K562 (cell line): ENCODE results near the gene UGT2B7. TPM values are rescaled to one million over a fixed set of nuclear protein-coding genes. Genes with fewer than 3 reads are reported as not detected.

ENCODE experiments used
- ATAC-seq: fragments of 200-7000 bp; cut with Tn5 transposase; 3 replicates; pipeline ENCODE4 v1.9.1; 2020; ENCODE audit warnings: moderate library complexity
- BruUV-seq: library from RNA; stranded (reverse); fragments of 400-500 nt; replicated peaks from 2 replicates; lab custom pipeline; 2021; lab: Mats Ljungman, UMichigan
- CTCF ChIA-PET: fragments of 300-600 bp; formaldehyde crosslinking; extraction: SDS; loops from one replicate; lab custom pipeline; 2021; ENCODE audit warnings: low intra/inter-chr PET ratio; lab: Yijun Ruan, JAX
- POLR2A ChIA-PET: fragments of 300-600, 350-650 bp; sonication (Branson Sonifier 250); formaldehyde crosslinking; extraction: SDS; loops from one replicate; lab custom pipeline; 2021; ENCODE audit warnings: antibody characterized with exemption, inconsistent platforms; lab: Yijun Ruan, JAX
- DNase-seq, 4 experiments: peaks; one replicate each; pipeline versions ENCODE4 v3.0.0 to v3.0.0-alpha.2; 2011 to 2018; ENCODE audit warnings: low spot score in 3 of 4, mixed read lengths in 3 of 4; ENCODE audit errors: extremely low read depth in 1 of 4
- FAIRE-seq: peaks from 2 replicates; lab custom pipeline; 2011; peaks lifted over from hg19 to GRCh38; lab: Jason Lieb, UNC
- H2AFZ ChIP-seq: 2 replicates; pipeline ENCODE4 v1.6.0; 2011; ENCODE audit warnings: low read depth, low read length, control low read depth, inconsistent platforms
- H3K27ac ChIP-seq: fragments of 200-600 bp; 3 replicates; pipeline ENCODE4 v1.8.0; 2011; ENCODE audit warnings: low read depth, mild to moderate bottlenecking, control low read depth, inconsistent platforms, low read length, moderate library complexity, mixed read lengths; ENCODE audit errors: extremely low read depth
- H3K27me3 ChIP-seq, 2 experiments: fragments of 300-600 bp in 1 of 2; 2 replicates in 1 of 2; 3 replicates in 1 of 2; pipeline versions ENCODE4 v1.6.0 to v1.8.0; 2011; ENCODE audit warnings: inconsistent platforms in 2 of 2, low read length in 2 of 2, mild to moderate bottlenecking in 1 of 2, mixed read lengths in 1 of 2, moderate library complexity in 1 of 2; ENCODE audit not compliant: control insufficient read depth in 2 of 2, insufficient read depth in 2 of 2
- H3K36me3 ChIP-seq: fragments of 300-600 bp; 3 replicates; pipeline ENCODE4 v1.8.0; 2011; ENCODE audit warnings: mild to moderate bottlenecking, low read length, inconsistent platforms; ENCODE audit not compliant: control insufficient read depth, insufficient read depth
- H3K4me1 ChIP-seq, 2 experiments: fragments of 200-600 bp in 1 of 2; replicated peaks in 1 of 2; 2 replicates in 1 of 2; 3 replicates in 1 of 2; pipeline versions ENCODE4 v1.5.1 to v1.8.0; 2011; ENCODE audit warnings: inconsistent platforms in 2 of 2, low read length in 2 of 2, mild to moderate bottlenecking in 1 of 2, mixed read lengths in 1 of 2, moderate library complexity in 1 of 2; ENCODE audit not compliant: control insufficient read depth in 2 of 2, insufficient read depth in 2 of 2
- H3K4me2 ChIP-seq: 2 replicates; pipeline ENCODE4 v1.6.1; 2011; ENCODE audit warnings: low read length, control low read depth, inconsistent platforms, mixed read lengths; ENCODE audit not compliant: insufficient read depth
- H3K4me3 ChIP-seq: fragments of 200-600 bp; sonication (generic), shearing (Covaris generic); 2 replicates; pipeline ENCODE4 v1.5.1; 2016; ENCODE audit warnings: control low read depth, inconsistent platforms
- H3K79me2 ChIP-seq: fragments of 200-600 bp; 3 replicates; pipeline ENCODE4 v1.8.0; 2011; ENCODE audit warnings: low read length, inconsistent platforms; ENCODE audit not compliant: control insufficient read depth, insufficient read depth
- H3K9ac ChIP-seq, 2 experiments: 2 replicates each; pipeline versions ENCODE4 v1.6.0 to v1.6.1; 2011; ENCODE audit warnings: low read depth in 2 of 2, low read length in 2 of 2, control low read depth in 1 of 2, inconsistent platforms in 1 of 2, mild to moderate bottlenecking in 1 of 2, mixed read lengths in 1 of 2; ENCODE audit not compliant: insufficient read depth in 1 of 2
- H3K9me1 ChIP-seq: one replicate; pipeline ENCODE4 v1.6.0; 2011; ENCODE audit warnings: inconsistent platforms, mild to moderate bottlenecking, low read length, moderate library complexity; ENCODE audit not compliant: control insufficient read depth, insufficient read depth
- H3K9me3 ChIP-seq: replicated peaks from 2 replicates; pipeline ENCODE4 v1.5.1; 2011; ENCODE audit warnings: low read depth, low read length, inconsistent platforms; ENCODE audit not compliant: control insufficient read depth, insufficient read depth
- H4K20me1 ChIP-seq: replicated peaks from 2 replicates; pipeline ENCODE4 v1.6.1; 2011; ENCODE audit warnings: low read length, inconsistent platforms, mixed read lengths; ENCODE audit not compliant: control insufficient read depth, insufficient read depth
- ATF4 ChIP-seq: fragments of 450-650 bp; formaldehyde crosslinking; IDR thresholded peaks from 2 replicates; pipeline ENCODE4 v1.4.0; 2022; ENCODE audit warnings: mild to moderate bottlenecking, moderate library complexity
- E2F4 ChIP-seq: sonication (generic); formaldehyde crosslinking; IDR thresholded peaks from 2 replicates; pipeline ENCODE4 v1.8.0; 2022; ENCODE audit warnings: mild to moderate bottlenecking, low read depth, missing genetic modification reagents
- ILK ChIP-seq: fragments of 450-650 bp; IDR thresholded peaks from 2 replicates; pipeline ENCODE4 v1.6.1; 2016; ENCODE audit warnings: missing genetic modification characterization, low read depth, mild to moderate bottlenecking, missing compliant biosample characterization, moderate library complexity, borderline replicate concordance
- NELFE ChIP-seq: IDR thresholded peaks from 2 replicates; pipeline ENCODE4 v1.6.1; 2011; ENCODE audit warnings: mild to moderate bottlenecking; ENCODE audit not compliant: insufficient read depth, insufficient read length
- NFATC3 ChIP-seq: fragments of 450-650 bp; IDR thresholded peaks from 2 replicates; pipeline ENCODE4 v1.6.1; 2017; ENCODE audit warnings: mild to moderate bottlenecking
- POLR2H ChIP-seq: IDR thresholded peaks from 2 replicates; pipeline ENCODE4 v1.6.1; 2016; ENCODE audit warnings: missing genetic modification characterization, low read depth, mild to moderate bottlenecking, control low read depth, missing compliant biosample characterization, moderate library complexity
- RBM25 ChIP-seq: fragments of 200-400 bp; formaldehyde crosslinking; IDR thresholded peaks from 2 replicates; pipeline ENCODE4 v1.6.1; 2018; ENCODE audit warnings: low read length, low read depth, moderate library complexity; ENCODE audit not compliant: severe bottlenecking
- SRSF9 ChIP-seq: fragments of 200-400 bp; formaldehyde crosslinking; IDR thresholded peaks from 2 replicates; pipeline ENCODE4 v1.6.1; 2017; ENCODE audit warnings: low read depth, low read length, borderline replicate concordance
- SUPT5H ChIP-seq: fragments of 450-650 bp; IDR thresholded peaks from 2 replicates; pipeline ENCODE4 v1.6.1; 2016
- ZBTB17 ChIP-seq: fragments of 450-650 bp; formaldehyde crosslinking; IDR thresholded peaks from 2 replicates; pipeline ENCODE4 v1.4.0; 2020; ENCODE audit warnings: mild to moderate bottlenecking
- ZNF57 ChIP-seq: fragments of 450-650 bp; formaldehyde crosslinking; IDR thresholded peaks from 2 replicates; pipeline ENCODE4 v1.4.0; 2020; ENCODE audit warnings: mild to moderate bottlenecking, moderate library complexity
- WGBS: fragments of 100-300 bp; shearing (Covaris generic); methylation state at CpG from one replicate; pipeline ENCODE4 v1.1.6; 2016; ENCODE audit warnings: low coverage, mixed read lengths; ENCODE audit not compliant: insufficient coverage; ENCODE audit errors: missing lambda C conversion rate; 5-methylcytosine and 5-hydroxymethylcytosine counted together
- in situ Hi-C: fragments of 300-500 bp; cut with MboI; formaldehyde crosslinking; loops from 4 replicates; pipeline ENCODE4 v1.15.0; 2018; ENCODE audit warnings: inconsistent platforms, mixed read lengths
- intact Hi-C: fragments of 100-400 bp; cut with micrococcal nuclease; formaldehyde crosslinking; loops from 2 replicates; pipeline ENCODE4 v1.14.2; 2022
- polyA plus RNA-seq, 8 experiments: library from polyadenylated mRNA; depleted of rRNA in 4 of 8; stranded (reverse) in 5 of 8; unstranded in 3 of 8; fragments of >200 nt; fragmentation: Nextera tagmentation in 2 of 8; fragmentation: Illumina TruSeq in 1 of 8; extraction: Ambion mirVana in 2 of 8; extraction: Trizol in 1 of 8; gene quantifications; 2 replicates each; pipeline versions ENCODE4 v1.2.1 to v1.2.3, GENCODE V29; 2011 to 2014; ENCODE audit warnings: inconsistent platforms in 1 of 8, missing spikeins in 1 of 8
- total RNA-seq, 7 experiments: library from RNA; depleted of rRNA in 6 of 7; stranded (reverse); fragments of >200 nt in 6 of 7; fragmentation: Illumina TruSeq in 2 of 7; extraction: Trizol in 2 of 7; gene quantifications; 2 replicates each; pipeline versions ENCODE4 v1.2.1 to v1.2.3, GENCODE V29; 2011 to 2021; ENCODE audit warnings: low replicate concordance in 1 of 7

The UGT2B7 gene
- total and polyA plus RNA-seq, 9 of the 15 experiments (the other 6 are each of a cell fraction or from before 2014, with no cell fraction given): 0.04 to 0.18 (median 0.14) TPM; not detected in 5

GRCh38 chr4:69071286-69071685 lies 25.0 kb upstream of the UGT2B7 start:
- WGBS: 4% methylated on average over 1 of the region's 1 CpG
- Histone ChIP-seq H4K20me1 (no peaks in the 10 kb centered on the region), H3K4me3 (no peak overlapping the region), H3K79me2 (no peaks in the 10 kb centered on the region), H3K36me3 (no peaks in the 10 kb centered on the region), H3K4me2 (no peak overlapping the region), H3K27ac (no peak overlapping the region), H3K27me3 (no peaks in the 10 kb centered on the region), H3K9me1 (no peaks in the 10 kb centered on the region), H3K4me1 (no peaks in the 10 kb centered on the region), H3K9ac (no peak overlapping the region), H2AFZ (no peak overlapping the region), H3K9me3 (no peaks in the 10 kb centered on the region)
- no TSS peak for BruUV-seq
- in situ Hi-C loops: no loop called here
- TF ChIP-seq SRSF9: no peak
- TF ChIP-seq SUPT5H: no peak
- no peak for TF ChIP-seq NELFE
- TF ChIP-seq NFATC3: no peak
- TF ChIP-seq ILK (tag): no peak
- no peak for TF ChIP-seq ATF4 (CRISPR knock-in tag)
- no peak for TF ChIP-seq ZNF57 (CRISPR knock-in tag)
- no peak for TF ChIP-seq POLR2H (tag)
- TF ChIP-seq E2F4 (CRISPR knock-in tag): no peak
- no peak for TF ChIP-seq RBM25
- TF ChIP-seq ZBTB17 (CRISPR knock-in tag): no peak
- ChIA-PET POLR2A (no interaction called here), CTCF (no interaction called here)
- intact Hi-C loops: no loop called here
- DNase-seq (no peak), FAIRE-seq (no peak), ATAC-seq (no peak)
